PFSK-1 (cell line): ENCODE measurements around the gene CCNL2.

Experiments used
- POLR2AphosphoS5 ChIP-seq: IDR thresholded peaks from 2 replicates; pipeline ENCODE4 v1.6.1; 2012; ENCODE audit warnings: low read depth, mild to moderate bottlenecking, control low read depth, low read length, moderate library complexity
- TAF1 ChIP-seq: IDR thresholded peaks from 2 replicates; pipeline ENCODE4 v1.6.1; 2012; ENCODE audit warnings: low read length, control low read depth, borderline replicate concordance; ENCODE audit not compliant: insufficient read depth

- no peak for TF ChIP-seq POLR2AphosphoS5
- TF ChIP-seq TAF1 = no peak
Observed at GRCh38 chr1:1342584-1343115, 56.5 kb downstream of the CCNL2 start.
